ENCODE data around the gene SLC36A4.

GRCh38 chr11:93199616-93200015 is 1.8 kb upstream of the SLC36A4 start:
- TF ChIP-seq CTCF (IDR thresholded peaks at IDR 0.05), result no peak
- no peak for TF ChIP-seq POLR2A (IDR thresholded peaks at IDR 0.05)

Measured in heart left ventricle (tissue), 13 donors.